ENCODE measurements around the gene FADS3.

Gene FADS3

GRCh38 chr11:61903845-61904244, 12.5 kb upstream of the FADS3 start:
- Histone ChIP-seq H3K36me3 (ENCODE audit: insufficient read depth, insufficient read length, low read length) (no peaks in the 10 kb centered on the region), H3K4me1 (ENCODE audit: insufficient read depth, insufficient read length) (peaks cover 26% of the 10 kb centered on the region), H3K9me3 (ENCODE audit: insufficient read depth, low read length) (no peaks in the 10 kb centered on the region), H3K9ac (ENCODE audit: insufficient read length, low read depth) (no peak overlapping the region), H3K4me3 (ENCODE audit: insufficient read length, low read depth) (no peak overlapping the region), H3K27me3 (ENCODE audit: insufficient read depth, insufficient read length) (no peaks in the 10 kb centered on the region)
- TF ChIP-seq ZNF274 (IDR thresholded peaks at IDR 0.05; ENCODE audit: low read depth, low read length): no peak
- TF ChIP-seq YY1 (IDR thresholded peaks at IDR 0.05; ENCODE audit: insufficient read depth, insufficient read length): no peak
- no peak for TF ChIP-seq SUZ12 (IDR thresholded peaks at IDR 0.05; ENCODE audit: extremely low read depth, insufficient read depth, insufficient read length)
- no peak for DNase-seq (ENCODE audit: low read depth, low spot score)

GRCh38 chr11:61902313-61902712, 11.0 kb upstream of the FADS3 start:
- H3K9me3 ChIP-seq (ENCODE audit: insufficient read depth, low read length): no peaks in the 10 kb centered on the region
- no peak for TF ChIP-seq YY1 (IDR thresholded peaks at IDR 0.05; ENCODE audit: insufficient read depth, insufficient read length)
- no peak for TF ChIP-seq ZNF274 (IDR thresholded peaks at IDR 0.05; ENCODE audit: low read depth, low read length)
- TF ChIP-seq SUZ12 (IDR thresholded peaks at IDR 0.05; ENCODE audit: extremely low read depth, insufficient read depth, insufficient read length): no peak
- peaks cover 18% of the 10 kb centered on the region for H3K4me1 ChIP-seq (ENCODE audit: insufficient read depth, insufficient read length)
- H3K4me3 ChIP-seq (ENCODE audit: insufficient read length, low read depth): no peak overlapping the region
- H3K9ac ChIP-seq (ENCODE audit: insufficient read length, low read depth): no peak overlapping the region
- no peaks in the 10 kb centered on the region for H3K36me3 ChIP-seq (ENCODE audit: insufficient read depth, insufficient read length, low read length)
- no peak for DNase-seq (ENCODE audit: low read depth, low spot score)
- H3K27me3 ChIP-seq (ENCODE audit: insufficient read depth, insufficient read length): no peaks in the 10 kb centered on the region

- no peak overlapping the region for H3K4me3 ChIP-seq (ENCODE audit: insufficient read length, low read depth)
- H3K4me1 ChIP-seq (ENCODE audit: insufficient read depth, insufficient read length): peaks cover 24% of the 10 kb centered on the region
- H3K9me3 ChIP-seq (ENCODE audit: insufficient read depth, low read length): no peaks in the 10 kb centered on the region
- H3K27me3 ChIP-seq (ENCODE audit: insufficient read depth, insufficient read length): no peaks in the 10 kb centered on the region
- no peak for DNase-seq (ENCODE audit: low read depth, low spot score)
- H3K9ac ChIP-seq (ENCODE audit: insufficient read length, low read depth): no peak overlapping the region
- TF ChIP-seq ZNF274 (IDR thresholded peaks at IDR 0.05; ENCODE audit: low read depth, low read length): no peak
- TF ChIP-seq YY1 (IDR thresholded peaks at IDR 0.05; ENCODE audit: insufficient read depth, insufficient read length): no peak
- no peak for TF ChIP-seq SUZ12 (IDR thresholded peaks at IDR 0.05; ENCODE audit: extremely low read depth, insufficient read depth, insufficient read length)
- H3K36me3 ChIP-seq (ENCODE audit: insufficient read depth, insufficient read length, low read length): no peaks in the 10 kb centered on the region
Observed at GRCh38 chr11:61901397-61901796, 10.1 kb upstream of the FADS3 start.

GRCh38 chr11:61900251-61900650, 8.9 kb upstream of the FADS3 start:
- peaks cover 24% of the 10 kb centered on the region for H3K4me1 ChIP-seq (ENCODE audit: insufficient read depth, insufficient read length)
- H3K27me3 ChIP-seq (ENCODE audit: insufficient read depth, insufficient read length): no peaks in the 10 kb centered on the region
- H3K9me3 ChIP-seq (ENCODE audit: insufficient read depth, low read length): no peaks in the 10 kb centered on the region
- no peak for DNase-seq (ENCODE audit: low read depth, low spot score)
- no peak overlapping the region for H3K9ac ChIP-seq (ENCODE audit: insufficient read length, low read depth)
- TF ChIP-seq YY1 (IDR thresholded peaks at IDR 0.05; ENCODE audit: insufficient read depth, insufficient read length) (no peak), SUZ12 (IDR thresholded peaks at IDR 0.05; ENCODE audit: extremely low read depth, insufficient read depth, insufficient read length) (no peak), ZNF274 (IDR thresholded peaks at IDR 0.05; ENCODE audit: low read depth, low read length) (no peak)
- no peaks in the 10 kb centered on the region for H3K36me3 ChIP-seq (ENCODE audit: insufficient read depth, insufficient read length, low read length)
- no peak overlapping the region for H3K4me3 ChIP-seq (ENCODE audit: insufficient read length, low read depth)

- H3K4me3 ChIP-seq (ENCODE audit: insufficient read length, low read depth): no peak overlapping the region
- no peaks in the 10 kb centered on the region for H3K36me3 ChIP-seq (ENCODE audit: insufficient read depth, insufficient read length, low read length)
- no peak overlapping the region for H3K9ac ChIP-seq (ENCODE audit: insufficient read length, low read depth)
- H3K9me3 ChIP-seq (ENCODE audit: insufficient read depth, low read length): no peaks in the 10 kb centered on the region
- H3K4me1 ChIP-seq (ENCODE audit: insufficient read depth, insufficient read length): peaks cover 22% of the 10 kb centered on the region
- DNase-seq (ENCODE audit: low read depth, low spot score): peak; percentile 79
- H3K27me3 ChIP-seq (ENCODE audit: insufficient read depth, insufficient read length): no peaks in the 10 kb centered on the region
- TF ChIP-seq ZNF274 (IDR thresholded peaks at IDR 0.05; ENCODE audit: low read depth, low read length): no peak
- no peak for TF ChIP-seq YY1 (IDR thresholded peaks at IDR 0.05; ENCODE audit: insufficient read depth, insufficient read length)
- TF ChIP-seq SUZ12 (IDR thresholded peaks at IDR 0.05; ENCODE audit: extremely low read depth, insufficient read depth, insufficient read length): no peak
Observed at GRCh38 chr11:61899146-61899841, 7.9 kb upstream of the FADS3 start.

GRCh38 chr11:61898247-61898582, 6.9 kb upstream of the FADS3 start:
- Histone ChIP-seq H3K4me1 (ENCODE audit: insufficient read depth, insufficient read length) (peaks cover 21% of the 10 kb centered on the region), H3K9me3 (ENCODE audit: insufficient read depth, low read length) (no peaks in the 10 kb centered on the region), H3K36me3 (ENCODE audit: insufficient read depth, insufficient read length, low read length) (no peaks in the 10 kb centered on the region), H3K9ac (ENCODE audit: insufficient read length, low read depth) (peak overlapping the region; percentile 62), H3K27me3 (ENCODE audit: insufficient read depth, insufficient read length) (peaks cover 2% of the 10 kb centered on the region), H3K4me3 (ENCODE audit: insufficient read length, low read depth) (no peak overlapping the region)
- TF ChIP-seq ZNF274 (IDR thresholded peaks at IDR 0.05; ENCODE audit: low read depth, low read length) (no peak), YY1 (IDR thresholded peaks at IDR 0.05; ENCODE audit: insufficient read depth, insufficient read length) (no peak), SUZ12 (IDR thresholded peaks at IDR 0.05; ENCODE audit: extremely low read depth, insufficient read depth, insufficient read length) (no peak)
- DNase-seq (ENCODE audit: low read depth, low spot score): no peak

- DNase-seq (ENCODE audit: low read depth, low spot score): peak; percentile 79
- Histone ChIP-seq H3K9ac (ENCODE audit: insufficient read length, low read depth) (peak overlapping the region; percentile 62), H3K9me3 (ENCODE audit: insufficient read depth, low read length) (no peaks in the 10 kb centered on the region), H3K4me1 (ENCODE audit: insufficient read depth, insufficient read length) (peaks cover 16% of the 10 kb centered on the region), H3K36me3 (ENCODE audit: insufficient read depth, insufficient read length, low read length) (no peaks in the 10 kb centered on the region), H3K4me3 (ENCODE audit: insufficient read length, low read depth) (no peak overlapping the region), H3K27me3 (ENCODE audit: insufficient read depth, insufficient read length) (peaks cover 8% of the 10 kb centered on the region)
- no peak for TF ChIP-seq SUZ12 (IDR thresholded peaks at IDR 0.05; ENCODE audit: extremely low read depth, insufficient read depth, insufficient read length)
Observed at GRCh38 chr11:61897387-61898246, 6.3 kb upstream of the FADS3 start.

Data from NT2/D1 (cell line).